Neural cell (in vitro differentiated cells): ENCODE data around the gene TRIM24. TPM values are rescaled to one million over a fixed set of nuclear protein-coding genes. Genes with fewer than 3 reads are reported as not detected.

Experiments used
- H2AFZ ChIP-seq: fragments of 200-600, 300-800 bp; sonication (generic), shearing (Covaris generic); 2 replicates; pipeline ENCODE4 v1.6.0; 2014; ENCODE audit warnings: low read depth, mild to moderate bottlenecking, antibody characterized with exemption, low read length, moderate library complexity
- H3F3A ChIP-seq: fragments of 200-600 bp; shearing (Covaris generic); 2 replicates; pipeline ENCODE4 v1.6.1; 2016; ENCODE audit warnings: mild to moderate bottlenecking, moderate library complexity, mixed read lengths, antibody characterized with exemption, low read length; ENCODE audit not compliant: insufficient read depth, poor library complexity, severe bottlenecking
- H3K27ac ChIP-seq: fragments of 200-600, 300-800 bp; sonication (generic), shearing (Covaris generic); 2 replicates; pipeline ENCODE4 v1.5.1; 2014; ENCODE audit warnings: mild to moderate bottlenecking, low read length, moderate library complexity
- H3K27me3 ChIP-seq: fragments of 300-800, 200-600 bp; sonication (generic), shearing (Covaris generic); 2 replicates; pipeline ENCODE4 v1.6.0; 2014; ENCODE audit warnings: mild to moderate bottlenecking, low read depth, low read length, moderate library complexity; ENCODE audit not compliant: insufficient read depth
- H3K36me3 ChIP-seq: fragments of 300-800, 200-600 bp; sonication (generic), shearing (Covaris generic); 2 replicates; pipeline ENCODE4 v1.5.1; 2014; ENCODE audit warnings: mild to moderate bottlenecking, antibody characterized with exemption, low read length, moderate library complexity; ENCODE audit not compliant: insufficient read depth
- H3K4me2 ChIP-seq: fragments of 300-800, 200-600 bp; sonication (generic), shearing (Covaris generic); 2 replicates; pipeline ENCODE4 v1.6.0; 2014; ENCODE audit warnings: mild to moderate bottlenecking, low read length
- H3K4me3 ChIP-seq: fragments of 300-800, 200-600 bp; sonication (generic), shearing (Covaris generic); 2 replicates; pipeline ENCODE4 v1.5.1; 2014; ENCODE audit warnings: mild to moderate bottlenecking, low read length, moderate library complexity
- H3K79me2 ChIP-seq: fragments of 200-600 bp; shearing (Covaris generic); replicated peaks from 2 replicates; pipeline ENCODE4 v1.6.0; 2014; ENCODE audit warnings: mild to moderate bottlenecking, low read length, moderate library complexity; ENCODE audit not compliant: insufficient read depth
- H3K9ac ChIP-seq: fragments of 300-800, 200-600 bp; sonication (generic), shearing (Covaris generic); 2 replicates; pipeline ENCODE4 v1.6.1; 2016; ENCODE audit warnings: mild to moderate bottlenecking, low read length, mixed read lengths
- H3K9me2 ChIP-seq: fragments of 200-600 bp; shearing (Covaris generic); 2 replicates; pipeline ENCODE4 v1.6.1; 2016; ENCODE audit warnings: mild to moderate bottlenecking, low read length, mixed read lengths; ENCODE audit not compliant: insufficient read depth
- H3K9me3 ChIP-seq: fragments of 200-600, 300-800 bp; sonication (generic), shearing (Covaris generic); 2 replicates; pipeline ENCODE4 v1.6.1; 2016; ENCODE audit warnings: mild to moderate bottlenecking, mixed run types, low read length, moderate library complexity, mixed read lengths
- H4K20me1 ChIP-seq: fragments of 200-600 bp; shearing (Covaris generic); 2 replicates; pipeline ENCODE4 v1.6.1; 2016; ENCODE audit warnings: mild to moderate bottlenecking, mixed run types; ENCODE audit not compliant: insufficient read depth
- CTCF ChIP-seq: fragments of 450-650 bp; IDR thresholded peaks from 2 replicates; pipeline ENCODE4 v1.5.1; 2014; ENCODE audit warnings: antibody characterized with exemption, mild to moderate bottlenecking, moderate library complexity; ENCODE audit not compliant: poor library complexity, severe bottlenecking
- EP300 ChIP-seq: fragments of 450-650 bp; conservative IDR thresholded peaks from 2 replicates; pipeline ENCODE4 v1.6.1; 2014; ENCODE audit warnings: antibody characterized with exemption, mild to moderate bottlenecking, moderate library complexity; ENCODE audit not compliant: poor library complexity, severe bottlenecking
- EZH2 ChIP-seq: fragments of 200-600, 300-800 bp; shearing (Covaris generic), sonication (generic); IDR thresholded peaks from 2 replicates; pipeline ENCODE4 v1.6.1; 2014; ENCODE audit warnings: antibody characterized with exemption, low read length, borderline replicate concordance, mild to moderate bottlenecking; ENCODE audit not compliant: insufficient read depth, poor library complexity, severe bottlenecking
- MXI1 ChIP-seq: fragments of 450-650 bp; conservative IDR thresholded peaks from 2 replicates; pipeline ENCODE4 v1.6.1; 2014; ENCODE audit warnings: antibody characterized with exemption, mild to moderate bottlenecking; ENCODE audit not compliant: poor library complexity, severe bottlenecking
- POLR2AphosphoS5 ChIP-seq: IDR thresholded peaks from 2 replicates; pipeline ENCODE4 v1.6.1; 2012
- RAD21 ChIP-seq: fragments of 450-650 bp; conservative IDR thresholded peaks from 2 replicates; pipeline ENCODE4 v1.6.1; 2014; ENCODE audit warnings: antibody characterized with exemption, mild to moderate bottlenecking, moderate library complexity
- SMC3 ChIP-seq: fragments of 450-650 bp; conservative IDR thresholded peaks from 2 replicates; pipeline ENCODE4 v1.6.1; 2014; ENCODE audit warnings: antibody characterized with exemption, mild to moderate bottlenecking, moderate library complexity; ENCODE audit not compliant: poor library complexity
- TAF1 ChIP-seq: IDR thresholded peaks from 2 replicates; pipeline ENCODE4 v1.6.1; 2012; ENCODE audit warnings: low read depth
- polyA plus RNA-seq: library from polyadenylated mRNA; depleted of rRNA; stranded (reverse); fragments of >200 nt; gene quantifications from 2 replicates; pipeline ENCODE4 v1.2.3, GENCODE V29; 2014
- TF ChIP-seq, protein P1 (sequence below): IDR thresholded peaks from 2 replicates; pipeline ENCODE4 v1.6.1; 2012; ENCODE audit warnings: borderline replicate concordance

The TRIM24 gene
- polyA plus RNA-seq, 1 donor from 2014 or later = 47.1 TPM

GRCh38 chr7:138595454-138595853 lies 135.4 kb downstream of the TRIM24 start:
- Histone ChIP-seq H3K9me2 (no peaks in the 10 kb centered on the region), H4K20me1 (no peaks in the 10 kb centered on the region), H3K9ac (no peak overlapping the region), H3K9me3 (no peaks in the 10 kb centered on the region), H3F3A (no peaks in the 10 kb centered on the region), H3K79me2 (no peaks in the 10 kb centered on the region), H3K4me3 (no peak overlapping the region), H2AFZ (no peak overlapping the region), H3K36me3 (no peaks in the 10 kb centered on the region), H3K27me3 (no peaks in the 10 kb centered on the region), H3K27ac (no peak overlapping the region), H3K4me2 (no peak overlapping the region)
- TF ChIP-seq MXI1 (no peak), RAD21 (no peak), SMC3 (no peak), EZH2 (no peak), CTCF (no peak), TAF1 (no peak), EP300 (no peak), POLR2AphosphoS5 (no peak)
- TF ChIP-seq, protein P1, sequence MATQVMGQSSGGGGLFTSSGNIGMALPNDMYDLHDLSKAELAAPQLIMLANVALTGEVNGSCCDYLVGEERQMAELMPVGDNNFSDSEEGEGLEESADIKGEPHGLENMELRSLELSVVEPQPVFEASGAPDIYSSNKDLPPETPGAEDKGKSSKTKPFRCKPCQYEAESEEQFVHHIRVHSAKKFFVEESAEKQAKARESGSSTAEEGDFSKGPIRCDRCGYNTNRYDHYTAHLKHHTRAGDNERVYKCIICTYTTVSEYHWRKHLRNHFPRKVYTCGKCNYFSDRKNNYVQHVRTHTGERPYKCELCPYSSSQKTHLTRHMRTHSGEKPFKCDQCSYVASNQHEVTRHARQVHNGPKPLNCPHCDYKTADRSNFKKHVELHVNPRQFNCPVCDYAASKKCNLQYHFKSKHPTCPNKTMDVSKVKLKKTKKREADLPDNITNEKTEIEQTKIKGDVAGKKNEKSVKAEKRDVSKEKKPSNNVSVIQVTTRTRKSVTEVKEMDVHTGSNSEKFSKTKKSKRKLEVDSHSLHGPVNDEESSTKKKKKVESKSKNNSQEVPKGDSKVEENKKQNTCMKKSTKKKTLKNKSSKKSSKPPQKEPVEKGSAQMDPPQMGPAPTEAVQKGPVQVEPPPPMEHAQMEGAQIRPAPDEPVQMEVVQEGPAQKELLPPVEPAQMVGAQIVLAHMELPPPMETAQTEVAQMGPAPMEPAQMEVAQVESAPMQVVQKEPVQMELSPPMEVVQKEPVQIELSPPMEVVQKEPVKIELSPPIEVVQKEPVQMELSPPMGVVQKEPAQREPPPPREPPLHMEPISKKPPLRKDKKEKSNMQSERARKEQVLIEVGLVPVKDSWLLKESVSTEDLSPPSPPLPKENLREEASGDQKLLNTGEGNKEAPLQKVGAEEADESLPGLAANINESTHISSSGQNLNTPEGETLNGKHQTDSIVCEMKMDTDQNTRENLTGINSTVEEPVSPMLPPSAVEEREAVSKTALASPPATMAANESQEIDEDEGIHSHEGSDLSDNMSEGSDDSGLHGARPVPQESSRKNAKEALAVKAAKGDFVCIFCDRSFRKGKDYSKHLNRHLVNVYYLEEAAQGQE = no peak

- no peaks in the 10 kb centered on the region for H3K36me3 ChIP-seq
- H3K27me3 ChIP-seq = no peaks in the 10 kb centered on the region
- no peak for TF ChIP-seq EZH2
These were observed 142.4 kb downstream of the TRIM24 start for GRCh38 chr7:138602451-138602850.

More at GRCh38 chr7:138602451-138602850, 142.4 kb downstream of the TRIM24 start:
- Histone ChIP-seq H2AFZ (no peak overlapping the region), H3K9ac (no peak overlapping the region), H4K20me1 (no peaks in the 10 kb centered on the region), H3K4me2 (no peak overlapping the region), H3F3A (no peaks in the 10 kb centered on the region), H3K9me2 (no peaks in the 10 kb centered on the region), H3K9me3 (no peaks in the 10 kb centered on the region), H3K79me2 (no peaks in the 10 kb centered on the region), H3K4me3 (no peak overlapping the region), H3K27ac (no peak overlapping the region)
